ENCODE results near the gene MMP24OS.

Gene MMP24OS

DNA sequence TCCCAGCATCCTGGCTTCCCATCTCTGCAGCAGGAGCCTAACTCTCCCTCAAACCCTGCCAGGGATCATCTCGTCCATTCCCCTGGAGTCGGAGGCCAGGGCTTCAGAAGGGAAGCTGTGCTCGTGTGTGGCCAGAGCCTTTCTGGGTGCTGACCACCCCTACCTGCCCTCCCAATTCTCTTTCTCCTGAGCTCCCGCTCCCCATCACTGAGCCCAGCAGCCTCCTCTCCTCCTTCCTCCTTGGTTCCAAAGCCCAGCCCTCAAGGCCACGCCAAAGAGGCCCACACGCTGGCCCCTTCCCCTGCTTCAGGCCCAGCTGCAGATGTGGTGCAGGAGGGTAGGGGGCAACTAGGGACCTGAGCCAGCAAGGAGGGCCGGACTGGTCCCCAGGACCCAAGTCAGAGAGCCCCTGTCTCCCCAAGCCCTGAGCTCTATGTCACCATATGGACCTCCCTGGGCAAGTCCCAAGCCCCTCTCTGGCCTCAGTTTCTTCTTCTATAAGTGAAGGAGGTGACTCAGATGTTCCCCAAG is 13.0 kb upstream of the MMP24OS start:
- no peak overlapping the region for H3K4me3 ChIP-seq (ENCODE audit: control insufficient read depth, low read depth, low read length)
- TF ChIP-seq, protein P1, sequence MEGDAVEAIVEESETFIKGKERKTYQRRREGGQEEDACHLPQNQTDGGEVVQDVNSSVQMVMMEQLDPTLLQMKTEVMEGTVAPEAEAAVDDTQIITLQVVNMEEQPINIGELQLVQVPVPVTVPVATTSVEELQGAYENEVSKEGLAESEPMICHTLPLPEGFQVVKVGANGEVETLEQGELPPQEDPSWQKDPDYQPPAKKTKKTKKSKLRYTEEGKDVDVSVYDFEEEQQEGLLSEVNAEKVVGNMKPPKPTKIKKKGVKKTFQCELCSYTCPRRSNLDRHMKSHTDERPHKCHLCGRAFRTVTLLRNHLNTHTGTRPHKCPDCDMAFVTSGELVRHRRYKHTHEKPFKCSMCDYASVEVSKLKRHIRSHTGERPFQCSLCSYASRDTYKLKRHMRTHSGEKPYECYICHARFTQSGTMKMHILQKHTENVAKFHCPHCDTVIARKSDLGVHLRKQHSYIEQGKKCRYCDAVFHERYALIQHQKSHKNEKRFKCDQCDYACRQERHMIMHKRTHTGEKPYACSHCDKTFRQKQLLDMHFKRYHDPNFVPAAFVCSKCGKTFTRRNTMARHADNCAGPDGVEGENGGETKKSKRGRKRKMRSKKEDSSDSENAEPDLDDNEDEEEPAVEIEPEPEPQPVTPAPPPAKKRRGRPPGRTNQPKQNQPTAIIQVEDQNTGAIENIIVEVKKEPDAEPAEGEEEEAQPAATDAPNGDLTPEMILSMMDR (IDR thresholded peaks at IDR 0.05; ENCODE audit: control insufficient read depth, insufficient read depth, low read depth, low read length, missing control alignments) = no peak
- no peak for DNase-seq (ENCODE audit: low read depth)

DNA sequence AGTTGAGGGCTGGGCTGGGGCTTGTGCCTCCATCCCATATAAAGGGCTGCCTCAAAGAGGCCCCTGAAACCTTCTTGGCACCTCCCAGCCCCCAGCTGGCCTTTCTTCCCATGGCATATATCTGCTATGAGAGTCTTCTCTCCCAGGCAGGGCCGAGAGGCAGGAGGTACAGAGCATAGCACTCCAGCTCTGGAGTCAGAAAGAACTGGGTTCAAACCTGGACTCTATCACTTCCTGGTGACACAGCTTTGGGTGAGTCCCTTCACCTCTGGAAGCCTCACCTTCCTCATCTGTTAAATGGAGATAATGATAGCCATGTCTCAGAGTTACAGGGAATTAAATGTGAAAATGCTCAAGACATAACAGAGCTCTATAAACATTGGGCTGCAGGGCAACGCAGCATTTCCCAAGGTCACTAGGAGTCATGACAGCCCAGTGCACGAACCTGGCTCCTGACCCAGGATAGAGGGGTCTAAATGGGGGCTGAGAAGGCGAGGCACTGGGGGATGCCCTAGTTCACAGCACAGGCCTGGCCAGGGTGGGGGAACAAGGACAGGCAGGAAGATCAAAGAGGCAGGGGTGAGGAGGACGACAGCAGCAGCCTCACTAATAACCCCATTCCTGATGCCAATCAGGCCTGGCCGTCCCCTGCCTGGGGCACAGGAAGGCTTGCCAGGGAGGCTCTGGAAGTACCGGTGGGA is 12.4 kb upstream of the MMP24OS start:
- TF ChIP-seq, protein P1 (IDR thresholded peaks at IDR 0.05; ENCODE audit: control insufficient read depth, insufficient read depth, low read depth, low read length, missing control alignments) = no peak
- DNase-seq (ENCODE audit: low read depth) = no peak
- no peak overlapping the region for H3K4me3 ChIP-seq (ENCODE audit: control insufficient read depth, low read depth, low read length)

GRCh38 chr20:35288325-35289060 is 10.6 kb upstream of the MMP24OS start:
- DNase-seq (ENCODE audit: low read depth) = no peak
- TF ChIP-seq, protein P1 (IDR thresholded peaks at IDR 0.05; ENCODE audit: control insufficient read depth, insufficient read depth, low read depth, low read length, missing control alignments) = no peak
- no peak overlapping the region for H3K4me3 ChIP-seq (ENCODE audit: control insufficient read depth, low read depth, low read length)

- TF ChIP-seq, protein P1 (IDR thresholded peaks at IDR 0.05; ENCODE audit: control insufficient read depth, insufficient read depth, low read depth, low read length, missing control alignments) = no peak
- H3K4me3 ChIP-seq (ENCODE audit: control insufficient read depth, low read depth, low read length) = no peak overlapping the region
- no peak for DNase-seq (ENCODE audit: low read depth)
These were observed 9.8 kb upstream of the MMP24OS start for GRCh38 chr20:35287509-35288324.

DNA sequence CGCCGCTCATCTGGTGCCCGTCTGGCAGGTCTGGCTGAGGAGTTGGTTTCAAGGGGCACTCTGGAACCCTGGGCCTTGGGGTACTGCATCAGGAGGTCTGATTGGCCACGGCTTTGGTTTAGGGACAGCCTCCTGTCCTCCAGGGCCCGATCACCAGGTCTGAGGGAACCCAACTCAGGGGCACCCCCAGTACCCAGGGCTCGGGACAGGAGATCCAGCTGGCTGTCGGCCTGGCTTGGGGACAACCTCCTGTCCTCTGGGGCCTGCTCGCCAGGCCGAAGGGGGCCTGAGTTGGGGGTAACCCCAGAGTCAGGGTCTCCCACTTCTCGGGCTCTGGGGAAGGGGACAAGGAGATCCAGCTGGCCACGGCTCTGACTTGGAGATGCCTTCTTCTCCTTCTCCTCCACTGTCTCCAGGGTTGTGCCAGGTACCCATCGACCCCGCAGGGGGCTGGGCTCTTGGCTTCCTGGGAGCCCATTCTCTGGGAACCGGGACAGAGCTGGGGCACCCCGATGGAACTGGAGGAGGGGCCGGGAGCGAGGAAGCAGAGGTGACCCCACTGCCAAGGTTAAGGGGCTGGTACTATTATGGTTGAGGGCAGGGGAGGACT is 9.1 kb upstream of the MMP24OS start:
- no peak overlapping the region for H3K4me3 ChIP-seq (ENCODE audit: control insufficient read depth, low read depth, low read length)
- no peak for DNase-seq (ENCODE audit: low read depth)
- TF ChIP-seq, protein P1 (IDR thresholded peaks at IDR 0.05; ENCODE audit: control insufficient read depth, insufficient read depth, low read depth, low read length, missing control alignments) = no peak

All from AG09309 (cell line).